GM10248 (cell line): ENCODE results near the gene COL23A1.

ENCODE experiments used
- CTCF ChIA-PET: fragments of 300-600 bp; sonication (Branson Sonifier 250); formaldehyde crosslinking; extraction: SDS; loops from one replicate; lab custom pipeline; 2021; ENCODE audit warnings: antibody characterized with exemption; lab: Yijun Ruan, JAX
- POLR2A ChIA-PET: fragments of 350-650 bp; sonication (Branson Sonifier 250); formaldehyde crosslinking; extraction: SDS; loops from one replicate; lab custom pipeline; 2020; ENCODE audit warnings: antibody characterized with exemption; lab: Yijun Ruan, JAX
- DNase-seq: peaks from one replicate; pipeline ENCODE4 v3.0.0; 2012; ENCODE audit errors: extremely low spot score
- TF ChIP-seq, protein P1 (sequence below): IDR thresholded peaks from 2 replicates; pipeline ENCODE4 v1.5.1; 2012; ENCODE audit warnings: mild to moderate bottlenecking, low read depth; ENCODE audit errors: extremely low read depth, missing control alignments, control extremely low read depth

The COL23A1 gene

GRCh38 chr5:178368274-178368673 is 221.9 kb downstream of the COL23A1 start:
- TF ChIP-seq, protein P1, sequence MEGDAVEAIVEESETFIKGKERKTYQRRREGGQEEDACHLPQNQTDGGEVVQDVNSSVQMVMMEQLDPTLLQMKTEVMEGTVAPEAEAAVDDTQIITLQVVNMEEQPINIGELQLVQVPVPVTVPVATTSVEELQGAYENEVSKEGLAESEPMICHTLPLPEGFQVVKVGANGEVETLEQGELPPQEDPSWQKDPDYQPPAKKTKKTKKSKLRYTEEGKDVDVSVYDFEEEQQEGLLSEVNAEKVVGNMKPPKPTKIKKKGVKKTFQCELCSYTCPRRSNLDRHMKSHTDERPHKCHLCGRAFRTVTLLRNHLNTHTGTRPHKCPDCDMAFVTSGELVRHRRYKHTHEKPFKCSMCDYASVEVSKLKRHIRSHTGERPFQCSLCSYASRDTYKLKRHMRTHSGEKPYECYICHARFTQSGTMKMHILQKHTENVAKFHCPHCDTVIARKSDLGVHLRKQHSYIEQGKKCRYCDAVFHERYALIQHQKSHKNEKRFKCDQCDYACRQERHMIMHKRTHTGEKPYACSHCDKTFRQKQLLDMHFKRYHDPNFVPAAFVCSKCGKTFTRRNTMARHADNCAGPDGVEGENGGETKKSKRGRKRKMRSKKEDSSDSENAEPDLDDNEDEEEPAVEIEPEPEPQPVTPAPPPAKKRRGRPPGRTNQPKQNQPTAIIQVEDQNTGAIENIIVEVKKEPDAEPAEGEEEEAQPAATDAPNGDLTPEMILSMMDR: no peak
- CTCF ChIA-PET: interaction anchor here (1.0 kb wide), 1 partner anchor 9 kb away, joined by 4 read pairs; no protein-coding TSS in a partner anchor
- DNase-seq: no peak
- POLR2A ChIA-PET: no interaction called here

GRCh38 chr5:178367736-178368120 is 222.5 kb downstream of the COL23A1 start:
- CTCF ChIA-PET: interaction anchor here (1.0 kb wide), 1 partner anchor 9 kb away, joined by 4 read pairs; no protein-coding TSS in a partner anchor
- no peak for DNase-seq
- TF ChIP-seq, protein P1: no peak
- POLR2A ChIA-PET: no interaction called here

- CTCF ChIA-PET: interaction anchor here (1.0 kb wide), 1 partner anchor 10 kb away, joined by 4 read pairs; no protein-coding TSS in a partner anchor
- TF ChIP-seq, protein P1: no peak
- POLR2A ChIA-PET: no interaction called here
Measured at GRCh38 chr5:178366998-178367735, 223.0 kb downstream of the COL23A1 start.

DNA sequence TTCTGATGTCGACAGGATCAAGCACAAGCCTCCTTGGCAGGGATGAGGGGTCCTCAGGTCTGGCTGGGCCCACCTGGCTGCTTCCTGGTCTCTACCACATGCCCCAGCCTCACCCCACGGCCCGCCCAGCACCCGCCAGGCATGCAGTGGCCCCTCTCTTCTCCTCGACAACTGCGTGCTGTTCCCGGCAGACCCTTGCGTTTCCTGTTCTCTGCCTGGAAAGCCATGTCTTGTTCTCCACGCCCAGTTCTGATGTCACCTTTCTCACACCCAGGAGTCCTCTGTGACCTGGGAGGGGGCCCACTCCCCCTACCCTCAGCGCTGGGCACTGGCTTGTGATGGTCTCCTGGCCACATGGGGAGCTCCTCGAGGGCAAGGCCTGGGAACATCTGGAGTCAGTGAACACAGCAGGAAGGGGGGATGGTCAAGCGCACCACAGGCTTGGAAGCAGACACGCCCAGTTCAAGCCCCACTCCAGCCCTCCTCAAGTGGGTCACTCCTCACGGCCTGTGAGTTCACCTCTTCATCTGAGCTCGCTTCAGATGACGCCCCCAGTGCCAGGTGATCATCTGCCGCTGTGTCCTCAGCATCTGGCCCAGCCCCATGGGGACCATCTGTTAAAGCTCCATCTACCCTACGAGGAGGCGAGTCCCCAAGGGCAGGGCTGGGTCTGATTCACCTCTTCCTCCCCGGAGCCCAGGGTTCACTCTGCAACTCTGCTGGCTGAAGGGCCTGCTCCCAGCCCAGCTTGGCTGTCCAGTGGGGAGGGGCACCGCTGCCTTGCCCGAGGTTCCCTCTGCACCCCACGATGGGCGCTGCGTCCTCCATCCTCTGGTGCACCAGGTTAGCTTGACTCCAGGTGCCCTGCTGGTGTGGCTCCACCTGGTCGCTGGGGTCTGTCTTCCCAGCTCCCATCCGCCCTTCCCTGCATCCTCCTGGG is 224.4 kb downstream of the COL23A1 start:
- no peak for DNase-seq
- TF ChIP-seq, protein P1: no peak
- ChIA-PET POLR2A (no interaction called here), CTCF (no interaction called here)

More at GRCh38 chr5:178366998-178367735, 223.0 kb downstream of the COL23A1 start:
- no peak for DNase-seq

- CTCF ChIA-PET: interaction anchor here (0.9 kb wide), 1 partner anchor 12 kb away, joined by 3 read pairs; no protein-coding TSS in a partner anchor
- POLR2A ChIA-PET: no interaction called here
- TF ChIP-seq, protein P1: no peak
- DNase-seq: no peak
Measured at GRCh38 chr5:178364326-178364675, 225.9 kb downstream of the COL23A1 start.

GRCh38 chr5:178363501-178364325 is 226.5 kb downstream of the COL23A1 start:
- ChIA-PET CTCF (interaction anchor here (0.9 kb wide), 1 partner anchor 12 kb away, joined by 3 read pairs; no protein-coding TSS in a partner anchor), POLR2A (no interaction called here)
- TF ChIP-seq, protein P1: no peak
- no peak for DNase-seq
